ENCODE results near the gene IDNK.

- TF ChIP-seq CTCF (IDR thresholded peaks at IDR 0.05) (no peak), POLR2A (IDR thresholded peaks at IDR 0.05) (no peak)
Observed at GRCh38 chr9:83680233-83680632, 57.3 kb downstream of the IDNK start.

Data from adrenal gland (tissue), 5 donors.